ENCODE measurements around the gene JCAD. TPM values are rescaled to one million over a fixed set of nuclear protein-coding genes. Genes with fewer than 3 reads are reported as not detected.
"Not testable (repeated sequence)": the region's sequence is repeated elsewhere in the genome, so short reads cannot be mapped to it uniquely, and the experiment has no call there.

The JCAD gene
- polyA plus RNA-seq, 4 donors, result 0.22 to 5.0 (median 2.2) TPM

- Histone ChIP-seq H3K27ac (ENCODE audit: low read depth in 1 of 3, low read length in 2 of 3) (no peak overlapping the region), H3K9me3 (ENCODE audit: control insufficient read depth in 2 of 2, insufficient read depth in 1 of 2, low read depth in 1 of 2, low read length in 1 of 2) (no peaks in the 10 kb centered on the region), H3K27me3 (ENCODE audit: control insufficient read depth in 3 of 3, insufficient read depth in 3 of 3, low read length in 3 of 3) (no peaks in the 10 kb centered on the region), H3K4me1 (ENCODE audit: control insufficient read depth in 3 of 3, insufficient read depth in 2 of 3, low read depth in 1 of 3, low read length in 2 of 3) (peaks cover 0 to 2% (median 0%) of the 10 kb centered on the region in 3 donors), H3K4me3 (ENCODE audit: low read depth in 1 of 3, low read length in 3 of 3) (no peak overlapping the region), H3K36me3 (ENCODE audit: control insufficient read depth in 3 of 3, insufficient read depth in 2 of 3, low read depth in 1 of 3, low read length in 3 of 3) (peaks cover 0 to 14% (median 0%) of the 10 kb centered on the region in 3 donors)
- FAIRE-seq (no peak), DNase-seq (no peak)
- WGBS, 3 donors, result 88 to 92% (median 92%) methylated on average over 19 of the region's 19 CpGs
These were observed 30.1 kb downstream of the JCAD start for GRCh38 chr10:30029164-30029871.

GRCh38 chr10:30028738-30029030, 30.7 kb downstream of the JCAD start:
- no peak for DNase-seq
- Histone ChIP-seq H3K36me3 (ENCODE audit: control insufficient read depth in 3 of 3, insufficient read depth in 2 of 3, low read depth in 1 of 3, low read length in 3 of 3) (peaks cover 0 to 14% (median 0%) of the 10 kb centered on the region in 3 donors), H3K27me3 (ENCODE audit: control insufficient read depth in 3 of 3, insufficient read depth in 3 of 3, low read length in 3 of 3) (no peaks in the 10 kb centered on the region), H3K9me3 (ENCODE audit: control insufficient read depth in 2 of 2, insufficient read depth in 1 of 2, low read depth in 1 of 2, low read length in 1 of 2) (no peaks in the 10 kb centered on the region), H3K27ac (ENCODE audit: low read depth in 1 of 3, low read length in 2 of 3) (no peak overlapping the region), H3K4me1 (ENCODE audit: control insufficient read depth in 3 of 3, insufficient read depth in 2 of 3, low read depth in 1 of 3, low read length in 2 of 3) (peaks cover 0 to 2% (median 0%) of the 10 kb centered on the region in 3 donors), H3K4me3 (ENCODE audit: low read depth in 1 of 3, low read length in 3 of 3) (no peak overlapping the region)
- WGBS, 3 donors, result 86 to 87% (median 86%) methylated on average over 12 of the region's 12 CpGs
- FAIRE-seq, result no peak

DNA sequence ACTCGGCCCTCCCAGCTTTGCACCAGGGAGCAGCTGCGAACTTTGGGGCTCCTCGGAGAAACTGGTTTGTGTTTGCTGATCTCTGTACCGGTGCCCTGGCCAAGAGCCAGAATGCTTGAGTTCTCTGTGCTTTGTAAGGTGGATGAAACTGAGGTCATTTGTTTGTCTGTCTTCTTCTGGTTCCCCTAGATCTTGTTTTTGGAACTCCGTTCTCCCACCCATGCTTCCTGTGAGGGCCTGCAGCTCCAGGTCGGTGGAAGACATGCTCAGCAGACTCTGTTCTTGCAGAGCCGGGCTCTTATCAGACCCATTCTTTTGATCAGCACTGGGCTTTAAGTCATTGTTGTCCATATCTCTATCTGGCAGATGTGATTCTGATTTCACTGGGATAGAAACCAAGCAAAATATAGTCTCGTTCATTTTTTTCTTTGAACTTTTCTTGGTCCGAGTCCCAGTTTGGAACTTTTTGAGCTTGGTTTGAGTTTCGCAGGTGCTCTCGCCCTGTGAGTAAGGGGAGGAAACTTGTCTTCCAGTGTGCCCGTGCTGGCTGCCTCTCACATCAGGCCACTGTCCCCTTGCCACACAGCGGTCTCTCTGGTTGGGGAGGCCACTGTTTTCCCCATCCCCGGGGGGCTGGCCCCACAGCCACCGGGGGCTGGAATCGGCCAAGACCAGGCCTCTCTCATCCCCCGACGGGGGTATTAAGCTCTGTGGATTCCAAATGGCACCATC, 31.2 kb downstream of the JCAD start:
- H3K4me1 ChIP-seq (ENCODE audit: control insufficient read depth in 3 of 3, insufficient read depth in 2 of 3, low read depth in 1 of 3, low read length in 2 of 3), result peaks cover 0 to 2% (median 0%) of the 10 kb centered on the region in 3 donors
- DNase-seq, result peak; percentile 14 to 43
- no peak overlapping the region for H3K4me3 ChIP-seq (ENCODE audit: low read depth in 1 of 3, low read length in 3 of 3)
- FAIRE-seq, result no peak
- H3K27ac ChIP-seq (ENCODE audit: low read depth in 1 of 3, low read length in 2 of 3), result no peak overlapping the region
- no peaks in the 10 kb centered on the region for H3K9me3 ChIP-seq (ENCODE audit: control insufficient read depth in 2 of 2, insufficient read depth in 1 of 2, low read depth in 1 of 2, low read length in 1 of 2)
- no peaks in the 10 kb centered on the region for H3K27me3 ChIP-seq (ENCODE audit: control insufficient read depth in 3 of 3, insufficient read depth in 3 of 3, low read length in 3 of 3)
- WGBS, 3 donors, result 40 to 55% (median 47%) methylated on average over 18 of the region's 18 CpGs
- peaks cover 0 to 14% (median 0%) of the 10 kb centered on the region in 3 donors for H3K36me3 ChIP-seq (ENCODE audit: control insufficient read depth in 3 of 3, insufficient read depth in 2 of 3, low read depth in 1 of 3, low read length in 3 of 3)

- H3K27ac ChIP-seq (ENCODE audit: low read depth in 1 of 3, low read length in 2 of 3), result no peak overlapping the region
- DNase-seq (peak; percentile 26 to 64), FAIRE-seq (no peak)
- no peak overlapping the region for H3K4me3 ChIP-seq (ENCODE audit: low read depth in 1 of 3, low read length in 3 of 3)
- H3K4me1 ChIP-seq (ENCODE audit: control insufficient read depth in 3 of 3, insufficient read depth in 2 of 3, low read depth in 1 of 3, low read length in 2 of 3), result peaks cover 0 to 2% (median 0%) of the 10 kb centered on the region in 3 donors
- 51 to 58% (median 55%) methylated on average over 42 of the region's 42 CpGs for WGBS, 3 donors
- no peaks in the 10 kb centered on the region for H3K27me3 ChIP-seq (ENCODE audit: control insufficient read depth in 3 of 3, insufficient read depth in 3 of 3, low read length in 3 of 3)
- H3K36me3 ChIP-seq (ENCODE audit: control insufficient read depth in 3 of 3, insufficient read depth in 2 of 3, low read depth in 1 of 3, low read length in 3 of 3), result peaks cover 0 to 14% (median 0%) of the 10 kb centered on the region in 3 donors
- H3K9me3 ChIP-seq (ENCODE audit: control insufficient read depth in 2 of 2, insufficient read depth in 1 of 2, low read depth in 1 of 2, low read length in 1 of 2), result no peaks in the 10 kb centered on the region
These were observed 32.1 kb downstream of the JCAD start for GRCh38 chr10:30027057-30028005.

GRCh38 chr10:30026578-30026977, 32.8 kb downstream of the JCAD start:
- no peak overlapping the region for H3K4me3 ChIP-seq (ENCODE audit: low read depth in 1 of 3, low read length in 3 of 3)
- H3K9me3 ChIP-seq (ENCODE audit: control insufficient read depth in 2 of 2, insufficient read depth in 1 of 2, low read depth in 1 of 2, low read length in 1 of 2), result no peaks in the 10 kb centered on the region
- 91% methylated on average over 10 of the region's 10 CpGs for WGBS, 3 donors
- peaks cover 0 to 2% (median 0%) of the 10 kb centered on the region in 3 donors for H3K4me1 ChIP-seq (ENCODE audit: control insufficient read depth in 3 of 3, insufficient read depth in 2 of 3, low read depth in 1 of 3, low read length in 2 of 3)
- no peaks in the 10 kb centered on the region for H3K27me3 ChIP-seq (ENCODE audit: control insufficient read depth in 3 of 3, insufficient read depth in 3 of 3, low read length in 3 of 3)
- no peak overlapping the region for H3K27ac ChIP-seq (ENCODE audit: low read depth in 1 of 3, low read length in 2 of 3)
- peaks cover 0 to 14% (median 0%) of the 10 kb centered on the region in 3 donors for H3K36me3 ChIP-seq (ENCODE audit: control insufficient read depth in 3 of 3, insufficient read depth in 2 of 3, low read depth in 1 of 3, low read length in 3 of 3)
- DNase-seq (no peak), FAIRE-seq (no peak)

GRCh38 chr10:30026080-30026479, 33.3 kb downstream of the JCAD start:
- no peak for FAIRE-seq
- 90 to 95% (median 91%) methylated on average over 10 of the region's 10 CpGs for WGBS, 3 donors
- H3K27ac ChIP-seq (ENCODE audit: low read depth in 1 of 3, low read length in 2 of 3), result no peak overlapping the region
- DNase-seq, result no peak
- no peaks in the 10 kb centered on the region for H3K9me3 ChIP-seq (ENCODE audit: control insufficient read depth in 2 of 2, insufficient read depth in 1 of 2, low read depth in 1 of 2, low read length in 1 of 2)
- H3K27me3 ChIP-seq (ENCODE audit: control insufficient read depth in 3 of 3, insufficient read depth in 3 of 3, low read length in 3 of 3), result no peaks in the 10 kb centered on the region
- H3K4me3 ChIP-seq (ENCODE audit: low read depth in 1 of 3, low read length in 3 of 3), result no peak overlapping the region
- peaks cover 0 to 14% (median 0%) of the 10 kb centered on the region in 3 donors for H3K36me3 ChIP-seq (ENCODE audit: control insufficient read depth in 3 of 3, insufficient read depth in 2 of 3, low read depth in 1 of 3, low read length in 3 of 3)
- H3K4me1 ChIP-seq (ENCODE audit: control insufficient read depth in 3 of 3, insufficient read depth in 2 of 3, low read depth in 1 of 3, low read length in 2 of 3), result peaks cover 0 to 2% (median 0%) of the 10 kb centered on the region in 3 donors

DNA sequence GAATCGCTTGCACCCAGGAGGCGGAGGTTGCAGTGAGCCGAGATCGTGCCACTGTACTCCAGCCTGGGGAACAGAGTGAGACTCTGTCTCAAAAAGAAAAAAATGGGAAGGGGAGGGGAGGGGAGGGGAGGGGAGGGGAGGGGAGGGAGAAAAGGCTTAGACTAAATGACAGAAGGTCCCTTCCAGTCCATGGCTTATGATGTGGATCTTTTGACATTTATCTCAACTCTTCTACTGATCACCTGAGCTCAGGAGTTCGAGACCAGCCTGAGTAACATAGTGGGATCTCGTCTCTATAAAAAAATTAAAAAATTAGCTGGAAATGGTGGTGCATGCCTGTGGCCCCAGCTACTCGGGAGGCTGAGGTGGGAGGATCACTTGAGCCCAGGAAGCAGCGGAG, 34.0 kb downstream of the JCAD start:
- not testable (repeated sequence) for H3K4me1 ChIP-seq (ENCODE audit: control insufficient read depth in 3 of 3, insufficient read depth in 2 of 3, low read depth in 1 of 3, low read length in 2 of 3); H3K27ac ChIP-seq (ENCODE audit: low read depth in 1 of 3, low read length in 2 of 3); H3K9me3 ChIP-seq (ENCODE audit: control insufficient read depth in 2 of 2, insufficient read depth in 1 of 2, low read depth in 1 of 2, low read length in 1 of 2); H3K4me3 ChIP-seq (ENCODE audit: low read depth in 1 of 3, low read length in 3 of 3); DNase-seq; FAIRE-seq; H3K27me3 ChIP-seq (ENCODE audit: control insufficient read depth in 3 of 3, insufficient read depth in 3 of 3, low read length in 3 of 3)
- WGBS, 3 donors, result 95 to 96% (median 95%) methylated on average over 8 of the region's 8 CpGs
- H3K36me3 ChIP-seq (ENCODE audit: control insufficient read depth in 3 of 3, insufficient read depth in 2 of 3, low read depth in 1 of 3, low read length in 3 of 3), result peaks cover 0 to 14% (median 0%) of the 10 kb centered on the region in 3 donors

DNA sequence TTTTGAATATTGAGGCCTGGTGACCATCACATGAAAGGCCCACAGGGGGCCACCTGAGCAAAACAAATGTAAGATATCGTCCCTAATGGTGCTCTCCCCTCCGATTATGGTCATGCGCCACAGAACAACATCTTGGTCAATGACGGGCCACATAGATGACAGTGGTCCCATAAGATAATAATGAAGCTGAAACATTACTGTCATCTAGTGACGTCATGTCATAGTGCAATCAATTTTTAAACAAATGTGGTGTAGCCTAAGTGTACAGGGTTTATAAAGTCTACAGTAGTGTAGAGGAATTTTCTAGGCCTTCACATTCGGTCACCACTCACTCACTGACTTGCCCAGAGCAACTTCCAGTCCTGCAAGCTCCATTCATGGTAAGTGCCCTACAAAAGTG, 36.8 kb downstream of the JCAD start:
- DNase-seq, result no peak
- Histone ChIP-seq H3K4me1 (ENCODE audit: control insufficient read depth in 3 of 3, insufficient read depth in 2 of 3, low read depth in 1 of 3, low read length in 2 of 3) (no peaks in the 10 kb centered on the region), H3K4me3 (ENCODE audit: low read depth in 1 of 3, low read length in 3 of 3) (no peak overlapping the region), H3K36me3 (ENCODE audit: control insufficient read depth in 3 of 3, insufficient read depth in 2 of 3, low read depth in 1 of 3, low read length in 3 of 3) (peaks cover 0 to 5% (median 0%) of the 10 kb centered on the region in 3 donors), H3K27ac (ENCODE audit: low read depth in 1 of 3, low read length in 2 of 3) (no peak overlapping the region), H3K9me3 (ENCODE audit: control insufficient read depth in 2 of 2, insufficient read depth in 1 of 2, low read depth in 1 of 2, low read length in 1 of 2) (no peaks in the 10 kb centered on the region), H3K27me3 (ENCODE audit: control insufficient read depth in 3 of 3, insufficient read depth in 3 of 3, low read length in 3 of 3) (no peaks in the 10 kb centered on the region)
- no peak for FAIRE-seq
- WGBS, 3 donors, result 90 to 98% (median 90%) methylated on average over 6 of the region's 6 CpGs

Measured in small intestine (tissue), 7 donors.